Neutrophil (primary cell): Measurements from ENCODE around the gene HOXB5.

Source experiments
- H3K27ac ChIP-seq: fragments of 200-600 bp; sonication (generic); 2 replicates; pipeline ENCODE4 v1.5.1; 2016; ENCODE audit warnings: mild to moderate bottlenecking, moderate library complexity
- H3K27me3 ChIP-seq: fragments of 200-600 bp; sonication (generic); 2 replicates; pipeline ENCODE4 v1.6.0; 2016; ENCODE audit warnings: mild to moderate bottlenecking
- H3K36me3 ChIP-seq: fragments of 200-600 bp; sonication (generic); 2 replicates; pipeline ENCODE4 v1.5.1; 2017
- H3K4me1 ChIP-seq, 2 experiments: fragments of 200-600 bp in 1 of 2; sonication (generic) in 1 of 2; 1 replicate in 1 of 2; 2 replicates in 1 of 2; pipeline versions ENCODE4 v1.5.1 to v1.6.1; 2013 to 2016; ENCODE audit warnings: low read depth in 1 of 2, low read length in 1 of 2, mild to moderate bottlenecking in 1 of 2, moderate library complexity in 1 of 2; ENCODE audit not compliant: control insufficient read depth in 1 of 2, insufficient read depth in 1 of 2
- H3K4me3 ChIP-seq, 2 experiments: fragments of 200-600 bp in 1 of 2; sonication (generic) in 1 of 2; 1 replicate in 1 of 2; 2 replicates in 1 of 2; pipeline ENCODE4 v1.5.1; 2013 to 2016; ENCODE audit warnings: low read depth in 1 of 2, low read length in 1 of 2, mild to moderate bottlenecking in 1 of 2, moderate library complexity in 1 of 2
- H3K9me3 ChIP-seq: fragments of 200-600 bp; sonication (generic); 2 replicates; pipeline ENCODE4 v1.5.1; 2016
- TF ChIP-seq, protein P1 (sequence below): fragments of 200-600 bp; sonication (generic); IDR thresholded peaks from 2 replicates; pipeline ENCODE4 v1.5.1; 2016; ENCODE audit warnings: antibody characterized with exemption

HOXB5 gene

GRCh38 chr17:48543107-48543853 is 50.3 kb downstream of the HOXB5 start:
- Histone ChIP-seq H3K36me3 (no peaks in the 10 kb centered on the region), H3K9me3 (no peaks in the 10 kb centered on the region), H3K4me1 (peaks cover 0 to 15% of the 10 kb centered on the region in 2 experiments), H3K27ac (no peak overlapping the region), H3K27me3 (peaks cover 100% of the 10 kb centered on the region), H3K4me3 (no peak overlapping the region)
- TF ChIP-seq, protein P1, sequence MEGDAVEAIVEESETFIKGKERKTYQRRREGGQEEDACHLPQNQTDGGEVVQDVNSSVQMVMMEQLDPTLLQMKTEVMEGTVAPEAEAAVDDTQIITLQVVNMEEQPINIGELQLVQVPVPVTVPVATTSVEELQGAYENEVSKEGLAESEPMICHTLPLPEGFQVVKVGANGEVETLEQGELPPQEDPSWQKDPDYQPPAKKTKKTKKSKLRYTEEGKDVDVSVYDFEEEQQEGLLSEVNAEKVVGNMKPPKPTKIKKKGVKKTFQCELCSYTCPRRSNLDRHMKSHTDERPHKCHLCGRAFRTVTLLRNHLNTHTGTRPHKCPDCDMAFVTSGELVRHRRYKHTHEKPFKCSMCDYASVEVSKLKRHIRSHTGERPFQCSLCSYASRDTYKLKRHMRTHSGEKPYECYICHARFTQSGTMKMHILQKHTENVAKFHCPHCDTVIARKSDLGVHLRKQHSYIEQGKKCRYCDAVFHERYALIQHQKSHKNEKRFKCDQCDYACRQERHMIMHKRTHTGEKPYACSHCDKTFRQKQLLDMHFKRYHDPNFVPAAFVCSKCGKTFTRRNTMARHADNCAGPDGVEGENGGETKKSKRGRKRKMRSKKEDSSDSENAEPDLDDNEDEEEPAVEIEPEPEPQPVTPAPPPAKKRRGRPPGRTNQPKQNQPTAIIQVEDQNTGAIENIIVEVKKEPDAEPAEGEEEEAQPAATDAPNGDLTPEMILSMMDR = no peak

- no peaks in the 10 kb centered on the region for H3K36me3 ChIP-seq
- TF ChIP-seq, protein P1 = no peak
- peaks cover 0 to 15% of the 10 kb centered on the region in 2 experiments for H3K4me1 ChIP-seq
- H3K27me3 ChIP-seq = peaks cover 100% of the 10 kb centered on the region
- H3K9me3 ChIP-seq = no peaks in the 10 kb centered on the region
- no peak overlapping the region for H3K27ac ChIP-seq
- H3K4me3 ChIP-seq = no peak overlapping the region
Observed at GRCh38 chr17:48542698-48543106, 50.9 kb downstream of the HOXB5 start.

GRCh38 chr17:48542114-48542656 is 51.4 kb downstream of the HOXB5 start:
- Histone ChIP-seq H3K4me1 (peaks cover 0 to 15% of the 10 kb centered on the region in 2 experiments), H3K27ac (no peak overlapping the region), H3K9me3 (no peaks in the 10 kb centered on the region), H3K4me3 (no peak overlapping the region), H3K36me3 (no peaks in the 10 kb centered on the region), H3K27me3 (peaks cover 100% of the 10 kb centered on the region)
- TF ChIP-seq, protein P1 = no peak

DNA sequence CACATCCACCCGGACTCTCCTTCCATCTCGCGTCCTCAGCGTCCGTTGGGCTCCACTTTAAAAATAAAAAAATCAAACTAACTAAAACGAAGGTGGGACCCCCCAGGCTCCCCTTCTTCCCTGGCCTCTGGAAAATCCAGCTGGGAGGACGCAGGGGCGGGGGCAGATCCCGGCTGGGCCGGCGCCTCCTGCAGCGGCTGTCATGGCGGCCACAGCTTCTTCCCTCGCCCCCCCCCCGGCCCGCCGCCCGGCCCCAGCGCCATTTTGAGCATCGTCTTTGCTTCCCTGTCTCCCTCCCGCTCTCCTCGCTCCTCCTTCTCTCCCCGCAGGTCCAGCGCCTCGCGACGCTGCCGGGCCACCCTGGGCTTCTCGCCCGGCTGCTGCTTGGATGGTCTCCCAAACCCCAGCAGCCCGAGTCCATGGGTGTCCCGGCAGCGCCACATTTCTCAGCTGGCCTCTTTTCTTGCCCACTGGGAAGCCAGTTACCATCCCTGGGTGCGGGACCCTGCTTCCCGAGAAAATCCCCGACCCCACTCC is 51.9 kb downstream of the HOXB5 start:
- peaks cover 100% of the 10 kb centered on the region for H3K27me3 ChIP-seq
- no peaks in the 10 kb centered on the region for H3K36me3 ChIP-seq
- H3K27ac ChIP-seq = no peak overlapping the region
- peaks cover 0 to 15% of the 10 kb centered on the region in 2 experiments for H3K4me1 ChIP-seq
- H3K4me3 ChIP-seq = peak overlapping the region in 1 of 2 experiments; percentile 24
- TF ChIP-seq, protein P1 = no peak
- H3K9me3 ChIP-seq = no peaks in the 10 kb centered on the region
